ENCODE data around the gene CDK5RAP3.

CDK5RAP3 gene

DNA sequence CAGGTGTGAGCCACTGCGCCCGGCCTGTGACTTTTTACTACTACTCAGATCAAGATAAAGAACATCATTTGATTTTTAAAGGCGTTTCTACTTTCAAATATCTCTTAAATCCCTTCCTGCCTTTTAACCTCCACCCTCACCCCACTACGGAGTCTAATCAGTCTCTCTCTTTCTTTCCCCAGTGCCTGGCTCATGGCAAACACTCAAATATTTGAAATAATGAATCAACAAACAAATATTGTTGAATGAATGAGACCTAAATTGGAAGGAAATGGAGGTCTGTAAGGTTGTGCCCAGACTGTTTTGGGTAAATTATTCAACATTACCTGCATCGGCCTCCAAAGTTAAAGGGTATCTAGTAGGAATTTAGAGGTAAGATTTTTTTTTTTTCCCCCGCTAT lies 52.0 kb downstream of the CDK5RAP3 start:
- no peak overlapping the region for H3K27ac ChIP-seq (ENCODE audit: low read depth, low read length)
- no peak overlapping the region for H2BK120ac ChIP-seq (ENCODE audit: insufficient read depth, low read length, poor library complexity)
- H3K23ac ChIP-seq (ENCODE audit: low read length), result no peak overlapping the region
- no CpG with 5 or more reads among the region's 6 CpGs for WGBS (ENCODE audit: extremely low coverage, insufficient coverage, insufficient read length)
- no peaks in the 10 kb centered on the region for H3K79me2 ChIP-seq (ENCODE audit: control insufficient read depth, insufficient read depth, low read length, poor library complexity)
- H3K9ac ChIP-seq (ENCODE audit: low read length), result no peak overlapping the region
- no peak overlapping the region for H2AK5ac ChIP-seq (ENCODE audit: low read length)
- no peak overlapping the region for H3K4me2 ChIP-seq (ENCODE audit: low read length)
- H3K9me3 ChIP-seq (ENCODE audit: insufficient read depth, low read depth, low read length), result peaks cover 4% of the 10 kb centered on the region
- H4K91ac ChIP-seq (ENCODE audit: low read depth, low read length), result no peak overlapping the region
- H3K4me1 ChIP-seq (ENCODE audit: control insufficient read depth in 1 of 2, insufficient read depth in 2 of 2, low read length in 2 of 2), result peaks cover 22 to 23% of the 10 kb centered on the region in 2 experiments
- H3K18ac ChIP-seq (ENCODE audit: low read length), result no peak overlapping the region
- H3K36me3 ChIP-seq (ENCODE audit: control insufficient read depth in 1 of 2, insufficient read depth in 2 of 2, low read length in 2 of 2), result no peaks in the 10 kb centered on the region
- no peak overlapping the region for H4K8ac ChIP-seq (ENCODE audit: low read depth, low read length)
- no peak overlapping the region for H2AFZ ChIP-seq (ENCODE audit: insufficient read depth, low read length, poor library complexity)
- H3K14ac ChIP-seq (ENCODE audit: low read length), result no peak overlapping the region
- H3K4me3 ChIP-seq (ENCODE audit: low read depth, low read length), result no peak overlapping the region
- H3K79me1 ChIP-seq (ENCODE audit: low read length), result no peaks in the 10 kb centered on the region
- DNase-seq, result no peak
- no peak overlapping the region for H3K4ac ChIP-seq (ENCODE audit: low read depth, low read length)
- no peak overlapping the region for H2BK12ac ChIP-seq (ENCODE audit: low read length)
- peaks cover 17% of the 10 kb centered on the region for H3K27me3 ChIP-seq (ENCODE audit: insufficient read depth, low read length)
- no peak overlapping the region for H4K12ac ChIP-seq (ENCODE audit: low read depth, low read length)
- no peak overlapping the region for H2BK5ac ChIP-seq (ENCODE audit: low read depth, low read length, poor library complexity)

DNA sequence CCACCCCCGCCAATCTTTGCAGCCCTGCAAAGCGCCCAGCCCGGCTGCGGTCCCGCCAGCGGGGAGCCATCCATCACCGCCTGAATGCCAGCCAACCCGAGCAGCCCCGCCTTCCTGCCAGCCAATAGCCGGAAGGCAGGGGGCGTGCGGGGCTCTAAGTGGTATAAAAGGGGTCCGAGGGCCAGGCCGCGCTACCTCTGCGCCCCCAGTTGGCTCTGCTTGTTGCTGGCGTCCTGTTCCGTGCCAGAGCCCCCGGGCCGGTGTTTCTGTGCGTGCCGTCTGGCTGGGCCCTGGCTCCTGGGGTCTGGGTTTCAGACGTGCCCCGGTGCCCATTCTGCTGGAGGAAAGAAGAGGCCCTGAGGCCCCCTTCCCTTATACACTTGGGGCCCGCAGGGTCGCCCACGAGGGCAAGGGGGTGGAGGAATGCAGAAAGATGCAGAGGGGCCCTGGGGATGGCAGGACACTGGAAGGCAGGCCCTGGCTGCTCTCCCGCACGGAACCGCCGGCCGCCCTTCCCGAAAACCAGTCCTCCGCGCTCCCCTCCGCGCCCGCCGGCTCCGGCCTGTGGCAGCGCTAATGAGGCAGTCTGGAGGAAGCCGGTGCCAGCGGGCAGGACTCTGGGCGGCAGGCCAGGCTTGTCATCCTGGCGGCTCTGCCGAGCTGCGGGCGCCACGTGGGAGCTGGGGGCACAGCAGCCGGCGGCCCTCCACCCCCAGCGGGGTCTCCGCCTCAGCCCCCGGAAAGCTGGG lies 52.7 kb downstream of the CDK5RAP3 start:
- Histone ChIP-seq H2BK12ac (ENCODE audit: low read length) (no peak overlapping the region), H3K9me3 (ENCODE audit: insufficient read depth, low read depth, low read length) (peaks cover 4% of the 10 kb centered on the region), H3K36me3 (ENCODE audit: control insufficient read depth in 1 of 2, insufficient read depth in 2 of 2, low read length in 2 of 2) (no peaks in the 10 kb centered on the region), H2BK5ac (ENCODE audit: low read depth, low read length, poor library complexity) (no peak overlapping the region), H3K27ac (ENCODE audit: low read depth, low read length) (no peak overlapping the region), H3K14ac (ENCODE audit: low read length) (no peak overlapping the region), H4K12ac (ENCODE audit: low read depth, low read length) (no peak overlapping the region), H4K8ac (ENCODE audit: low read depth, low read length) (no peak overlapping the region), H3K18ac (ENCODE audit: low read length) (no peak overlapping the region), H3K79me1 (ENCODE audit: low read length) (no peaks in the 10 kb centered on the region), H3K4me2 (ENCODE audit: low read length) (peak overlapping the region; percentile 60), H3K23ac (ENCODE audit: low read length) (no peak overlapping the region), H3K27me3 (ENCODE audit: insufficient read depth, low read length) (peaks cover 17% of the 10 kb centered on the region), H2AK5ac (ENCODE audit: low read length) (no peak overlapping the region), H3K79me2 (ENCODE audit: control insufficient read depth, insufficient read depth, low read length, poor library complexity) (no peaks in the 10 kb centered on the region), H3K9ac (ENCODE audit: low read length) (no peak overlapping the region), H2BK120ac (ENCODE audit: insufficient read depth, low read length, poor library complexity) (no peak overlapping the region), H4K91ac (ENCODE audit: low read depth, low read length) (no peak overlapping the region), H3K4me1 (ENCODE audit: control insufficient read depth in 1 of 2, insufficient read depth in 2 of 2, low read length in 2 of 2) (peaks cover 22 to 23% of the 10 kb centered on the region in 2 experiments), H3K4me3 (ENCODE audit: low read depth, low read length) (peak overlapping the region; percentile 25), H3K4ac (ENCODE audit: low read depth, low read length) (no peak overlapping the region), H2AFZ (ENCODE audit: insufficient read depth, low read length, poor library complexity) (no peak overlapping the region)
- peak; percentile 35 to 62 for DNase-seq
- WGBS (ENCODE audit: extremely low coverage, insufficient coverage, insufficient read length), result no CpG with 5 or more reads among the region's 54 CpGs

DNA sequence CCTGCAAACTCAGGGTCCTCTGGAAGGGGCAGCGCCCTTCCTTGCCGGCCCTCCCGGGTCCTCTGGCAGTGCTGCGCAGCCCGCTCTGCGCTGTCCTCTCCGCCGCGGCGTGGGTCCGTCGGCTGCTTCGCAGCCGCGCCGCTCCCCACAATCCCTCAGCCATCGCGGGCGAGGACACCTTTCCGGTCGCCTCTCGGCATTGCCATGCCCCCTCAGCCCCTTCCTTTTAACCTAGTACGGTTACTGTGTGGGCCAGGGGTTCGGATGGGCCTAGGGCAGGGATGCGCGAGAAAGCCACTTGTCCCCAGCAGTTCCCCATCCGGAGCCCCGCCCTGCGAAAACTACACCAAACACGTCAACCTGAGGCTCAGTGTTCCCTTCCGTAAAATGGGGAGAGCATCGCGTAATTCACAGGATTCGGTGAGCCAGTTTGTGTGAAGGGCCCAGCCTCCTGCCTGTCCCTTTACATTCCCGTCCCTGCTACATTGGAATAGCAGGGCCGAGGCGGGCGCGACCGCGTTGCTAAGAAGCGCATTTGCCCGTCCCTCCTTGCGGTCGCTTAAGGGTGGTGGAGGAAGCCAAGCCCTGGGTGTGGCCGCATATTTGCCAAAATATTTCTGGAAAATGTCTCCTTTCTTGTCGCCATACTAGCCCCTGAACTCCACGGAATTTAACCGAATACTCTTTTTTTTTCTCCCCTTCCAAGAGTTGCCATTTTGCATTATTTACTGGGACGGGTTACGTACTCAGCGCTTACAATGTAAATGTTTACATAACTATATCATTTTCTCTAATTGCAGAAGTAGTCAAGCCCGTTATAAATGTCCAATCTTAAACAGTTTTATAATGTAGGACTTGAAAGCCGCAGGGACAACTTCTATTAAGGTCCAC lies 53.5 kb downstream of the CDK5RAP3 start:
- no CpG with 5 or more reads among the region's 54 CpGs for whole genome bisulfite sequencing (ENCODE audit: extremely low coverage, insufficient coverage, insufficient read length)
- H2BK5ac ChIP-seq (ENCODE audit: low read depth, low read length, poor library complexity), result no peak overlapping the region
- peaks cover 22 to 23% of the 10 kb centered on the region in 2 experiments for H3K4me1 ChIP-seq (ENCODE audit: control insufficient read depth in 1 of 2, insufficient read depth in 2 of 2, low read length in 2 of 2)
- H3K27ac ChIP-seq (ENCODE audit: low read depth, low read length), result no peak overlapping the region
- no peak overlapping the region for H2AK5ac ChIP-seq (ENCODE audit: low read length)
- no peak overlapping the region for H2BK120ac ChIP-seq (ENCODE audit: insufficient read depth, low read length, poor library complexity)
- DNase-seq, result peak; percentile 75 to 81
- no peak overlapping the region for H2AFZ ChIP-seq (ENCODE audit: insufficient read depth, low read length, poor library complexity)
- H3K9me3 ChIP-seq (ENCODE audit: insufficient read depth, low read depth, low read length), result peaks cover 4% of the 10 kb centered on the region
- no peak overlapping the region for H3K18ac ChIP-seq (ENCODE audit: low read length)
- peak overlapping the region; percentile 60 for H3K4me2 ChIP-seq (ENCODE audit: low read length)
- H3K23ac ChIP-seq (ENCODE audit: low read length), result no peak overlapping the region
- no peak overlapping the region for H3K4me3 ChIP-seq (ENCODE audit: low read depth, low read length)
- H2BK12ac ChIP-seq (ENCODE audit: low read length), result no peak overlapping the region
- no peaks in the 10 kb centered on the region for H3K36me3 ChIP-seq (ENCODE audit: control insufficient read depth in 1 of 2, insufficient read depth in 2 of 2, low read length in 2 of 2)
- no peaks in the 10 kb centered on the region for H3K79me1 ChIP-seq (ENCODE audit: low read length)
- H3K9ac ChIP-seq (ENCODE audit: low read length), result no peak overlapping the region
- H3K14ac ChIP-seq (ENCODE audit: low read length), result no peak overlapping the region
- H3K27me3 ChIP-seq (ENCODE audit: insufficient read depth, low read length), result peaks cover 17% of the 10 kb centered on the region
- no peaks in the 10 kb centered on the region for H3K79me2 ChIP-seq (ENCODE audit: control insufficient read depth, insufficient read depth, low read length, poor library complexity)
- H4K8ac ChIP-seq (ENCODE audit: low read depth, low read length), result no peak overlapping the region
- no peak overlapping the region for H3K4ac ChIP-seq (ENCODE audit: low read depth, low read length)
- no peak overlapping the region for H4K12ac ChIP-seq (ENCODE audit: low read depth, low read length)
- H4K91ac ChIP-seq (ENCODE audit: low read depth, low read length), result no peak overlapping the region

DNA sequence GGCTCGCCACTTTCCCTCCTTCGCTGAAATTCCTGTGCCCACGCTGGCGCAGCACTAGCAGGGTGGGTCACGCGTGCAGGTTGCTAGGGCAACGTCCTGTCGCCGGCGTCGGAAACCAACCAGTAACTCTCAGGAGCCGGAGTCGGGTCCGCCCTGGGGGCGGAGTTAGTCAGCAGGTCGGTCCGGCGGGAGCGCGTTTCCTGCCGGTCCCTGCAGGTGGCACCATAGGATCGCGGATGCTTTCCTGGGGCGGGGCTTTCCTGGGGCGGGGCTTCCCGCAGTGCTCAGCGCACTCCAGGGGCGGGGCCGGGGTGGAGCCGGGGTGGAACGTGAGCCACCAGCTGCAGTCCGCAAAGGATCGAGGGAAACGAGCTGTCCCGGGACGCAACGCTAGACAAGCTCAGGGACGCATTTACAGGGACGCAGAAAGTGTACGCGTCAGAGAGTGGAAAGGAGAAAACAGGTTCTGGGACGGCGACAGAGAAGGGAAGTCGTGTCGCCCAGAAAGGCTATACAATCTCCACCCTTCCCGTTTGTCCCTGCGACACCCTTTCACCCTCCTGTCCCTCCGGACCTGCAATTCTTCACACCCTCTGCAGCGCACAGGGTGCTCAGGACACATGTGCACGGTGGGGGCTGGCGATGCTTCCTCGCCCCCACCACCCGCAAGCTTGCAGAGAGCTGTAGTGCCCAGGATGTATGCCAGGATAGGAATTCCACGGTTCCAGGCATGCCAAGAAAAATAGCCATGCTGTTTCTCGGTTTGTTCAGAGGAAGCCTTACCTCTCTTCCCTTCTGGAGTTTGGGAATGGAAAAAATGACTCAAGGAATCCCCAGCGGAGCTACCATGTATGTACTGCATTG lies 54.4 kb downstream of the CDK5RAP3 start:
- Histone ChIP-seq H3K23ac (ENCODE audit: low read length) (no peak overlapping the region), H3K18ac (ENCODE audit: low read length) (no peak overlapping the region), H3K4ac (ENCODE audit: low read depth, low read length) (no peak overlapping the region), H3K9ac (ENCODE audit: low read length) (no peak overlapping the region), H3K27ac (ENCODE audit: low read depth, low read length) (no peak overlapping the region), H3K4me2 (ENCODE audit: low read length) (peak overlapping the region; percentile 83), H4K8ac (ENCODE audit: low read depth, low read length) (no peak overlapping the region), H3K14ac (ENCODE audit: low read length) (no peak overlapping the region), H2AK5ac (ENCODE audit: low read length) (no peak overlapping the region), H3K4me3 (ENCODE audit: low read depth, low read length) (peak overlapping the region; percentile 55), H4K91ac (ENCODE audit: low read depth, low read length) (no peak overlapping the region), H3K79me2 (ENCODE audit: control insufficient read depth, insufficient read depth, low read length, poor library complexity) (no peaks in the 10 kb centered on the region), H2BK5ac (ENCODE audit: low read depth, low read length, poor library complexity) (no peak overlapping the region), H3K9me3 (ENCODE audit: insufficient read depth, low read depth, low read length) (peaks cover 4% of the 10 kb centered on the region), H2BK120ac (ENCODE audit: insufficient read depth, low read length, poor library complexity) (no peak overlapping the region), H2AFZ (ENCODE audit: insufficient read depth, low read length, poor library complexity) (peak overlapping the region; percentile 24), H3K36me3 (ENCODE audit: control insufficient read depth in 1 of 2, insufficient read depth in 2 of 2, low read length in 2 of 2) (no peaks in the 10 kb centered on the region), H3K4me1 (ENCODE audit: control insufficient read depth in 1 of 2, insufficient read depth in 2 of 2, low read length in 2 of 2) (peaks cover 22 to 23% of the 10 kb centered on the region in 2 experiments), H4K12ac (ENCODE audit: low read depth, low read length) (no peak overlapping the region), H2BK12ac (ENCODE audit: low read length) (no peak overlapping the region), H3K79me1 (ENCODE audit: low read length) (no peaks in the 10 kb centered on the region), H3K27me3 (ENCODE audit: insufficient read depth, low read length) (peaks cover 17% of the 10 kb centered on the region)
- WGBS (ENCODE audit: extremely low coverage, insufficient coverage, insufficient read length), result no CpG with 5 or more reads among the region's 56 CpGs
- DNase-seq, result peak; percentile 96 to 98
